Fibroblast of upper back skin (primary cell): Measurements from ENCODE around the gene GRK5.

ENCODE experiments used
- DNase-seq: peaks from one replicate; pipeline ENCODE4 v3.0.0-alpha.2; 2013

The GRK5 gene

GRCh38 chr10:119409906-119410305 lies 202.5 kb downstream of the GRK5 start:
- peak; percentile 16 for DNase-seq

DNA sequence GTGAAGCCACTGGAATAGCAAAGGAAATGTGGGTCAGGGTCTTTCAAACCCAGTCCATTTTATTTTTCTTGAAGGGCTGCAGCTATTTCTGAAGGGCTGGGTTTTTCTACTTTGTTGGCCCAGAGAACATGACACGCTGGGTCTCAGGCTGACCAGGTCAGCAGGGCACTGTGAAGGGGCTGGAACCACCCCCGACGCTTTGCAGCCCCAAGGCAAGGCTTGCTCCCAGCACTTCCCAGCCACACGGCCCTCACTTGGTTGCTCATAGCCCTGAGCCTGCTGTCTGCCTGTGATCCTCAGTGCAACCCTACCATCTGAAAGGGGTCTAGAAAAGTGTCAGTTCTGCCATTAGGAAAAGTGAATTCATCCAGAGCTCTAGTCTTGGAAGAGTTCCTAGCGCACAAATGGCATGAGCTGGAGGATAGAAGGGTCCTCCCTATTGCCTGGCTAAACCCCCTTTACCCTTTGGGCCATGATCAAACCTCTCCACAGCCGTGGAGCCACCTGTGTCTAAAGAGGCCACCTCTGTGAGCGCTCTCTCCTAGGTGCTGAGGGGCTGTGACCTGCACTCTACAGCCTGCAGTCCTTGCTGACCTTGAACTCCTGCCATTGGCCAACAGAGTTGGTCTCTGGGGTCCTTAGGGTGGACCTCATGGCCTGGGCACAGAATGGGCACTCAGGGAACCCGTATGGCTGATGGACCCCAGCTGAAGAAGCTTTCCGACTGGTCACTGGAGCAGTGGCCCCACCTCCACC lies 203.2 kb downstream of the GRK5 start:
- no peak for DNase-seq

DNA sequence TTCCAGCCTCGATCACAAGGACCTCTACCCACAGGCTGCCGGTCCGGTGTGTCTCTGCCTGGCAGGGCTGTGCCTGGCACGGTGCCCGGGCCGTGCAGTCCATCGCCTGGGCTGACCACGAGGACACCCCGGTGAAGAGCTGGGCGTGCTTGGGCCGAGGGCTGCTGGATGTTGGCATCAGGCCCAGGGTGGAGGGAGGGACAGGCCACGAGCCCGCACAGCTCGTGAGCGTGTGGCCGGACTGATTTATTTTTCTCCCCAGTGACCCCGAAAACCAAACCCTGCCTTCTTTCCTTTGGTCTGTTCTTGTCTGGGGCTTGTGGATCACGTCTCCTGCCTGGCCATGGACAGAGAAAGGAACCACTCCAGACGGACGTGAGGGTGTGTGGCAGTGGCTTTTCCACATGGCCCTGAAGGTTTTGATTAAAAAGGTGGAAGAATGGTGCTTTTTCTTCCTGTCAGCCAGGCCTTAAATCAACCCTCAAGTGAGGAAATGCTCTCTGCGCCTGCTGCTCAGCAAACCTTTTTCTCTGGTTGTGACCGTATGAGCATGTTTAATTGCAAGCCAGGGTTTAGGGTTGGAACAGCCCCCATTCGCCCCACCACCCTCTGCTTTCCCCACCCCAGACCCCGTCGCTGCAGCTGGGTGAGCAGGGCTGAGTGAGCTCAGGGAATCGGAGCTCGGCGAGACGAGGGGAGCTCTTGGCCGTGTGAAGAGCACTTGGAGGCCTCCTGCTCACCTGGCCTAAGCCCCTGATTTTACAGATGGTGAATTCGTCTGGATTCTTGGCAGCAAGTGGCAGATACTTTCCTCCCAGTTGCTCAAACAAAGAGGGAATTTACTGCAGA lies 205.1 kb downstream of the GRK5 start:
- peak; percentile 85 for DNase-seq

- peak; percentile 67 for DNase-seq
Observed at GRCh38 chr10:119413093-119413453, 205.7 kb downstream of the GRK5 start.

DNA sequence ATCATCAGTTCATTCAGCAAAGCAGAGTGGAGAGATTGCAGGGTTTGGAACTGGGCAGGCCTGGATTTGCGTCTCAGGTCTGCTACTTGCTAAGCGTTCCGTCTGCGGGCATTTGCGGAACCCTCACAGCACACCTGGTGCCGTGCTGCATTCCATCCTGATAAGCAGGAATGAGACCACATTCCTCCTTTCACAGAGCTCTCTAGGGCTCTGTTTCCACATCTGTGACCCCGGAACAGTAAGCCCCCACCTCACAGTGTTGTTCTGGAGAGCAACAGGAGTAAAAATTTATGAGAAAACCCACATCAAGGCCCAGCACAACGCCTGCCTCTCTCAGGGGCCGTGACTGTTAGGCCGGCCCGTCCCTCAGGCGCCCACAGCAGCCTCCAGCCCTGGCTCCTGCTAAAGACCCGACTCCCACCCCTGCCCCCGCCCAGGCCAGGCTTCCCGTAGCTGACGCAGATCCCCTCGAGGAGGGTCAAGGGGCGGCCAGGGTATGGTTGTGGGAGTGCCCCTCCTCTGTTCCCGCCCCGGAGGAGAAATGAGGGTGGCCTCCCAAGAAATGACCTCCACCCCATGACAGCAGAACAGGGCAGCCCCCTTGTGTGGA lies 206.2 kb downstream of the GRK5 start:
- peak; percentile 19 for DNase-seq

DNA sequence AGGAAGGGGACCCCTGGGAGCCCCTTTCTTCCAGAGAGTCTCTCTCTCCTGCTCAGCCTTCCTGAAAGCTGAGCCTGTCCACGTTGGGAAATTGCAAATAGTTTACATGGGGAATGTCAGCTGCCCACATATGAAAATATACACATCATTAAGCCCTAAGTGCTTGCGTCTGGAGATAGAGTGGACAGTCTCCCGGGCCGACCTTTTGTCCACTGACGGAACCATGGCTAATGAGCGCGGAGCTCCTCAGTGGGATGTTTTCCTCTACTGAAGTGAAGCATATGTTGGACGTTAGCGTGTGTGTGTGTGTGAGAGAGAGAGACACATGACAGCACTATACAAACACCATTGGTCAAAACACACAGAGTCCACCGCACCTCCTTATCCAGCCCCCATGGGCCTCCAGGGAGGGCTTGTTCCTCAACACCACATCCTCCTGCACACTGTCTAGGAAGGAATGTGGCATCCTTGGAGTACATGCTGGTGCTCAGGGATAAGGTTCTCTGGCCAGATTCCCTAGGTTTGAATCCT lies 206.8 kb downstream of the GRK5 start:
- peak; percentile 62 for DNase-seq

DNA sequence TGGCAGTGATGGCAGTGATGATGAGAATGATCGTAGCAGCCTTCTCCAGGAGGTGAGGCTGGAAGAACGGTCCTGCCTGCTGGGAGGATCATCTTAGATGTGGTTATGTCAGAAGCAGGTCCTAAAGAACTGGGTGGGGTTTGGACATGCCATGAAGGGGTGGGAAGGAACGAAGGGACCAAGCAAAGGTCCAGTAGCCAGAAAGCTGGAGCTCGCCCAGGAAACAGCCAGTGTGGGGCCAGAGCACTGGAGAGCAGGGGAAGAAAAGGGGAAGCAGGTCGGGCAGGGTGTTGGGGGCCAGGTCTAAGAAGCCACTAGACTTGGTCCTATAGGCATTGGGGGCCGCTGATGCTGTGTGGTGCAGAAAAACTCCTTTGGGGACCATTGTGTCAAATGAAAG lies 207.8 kb downstream of the GRK5 start:
- no peak for DNase-seq

GRCh38 chr10:119415536-119416503 lies 208.4 kb downstream of the GRK5 start:
- no peak for DNase-seq

GRCh38 chr10:119416855-119417254 lies 209.5 kb downstream of the GRK5 start:
- peak; percentile 56 for DNase-seq

DNA sequence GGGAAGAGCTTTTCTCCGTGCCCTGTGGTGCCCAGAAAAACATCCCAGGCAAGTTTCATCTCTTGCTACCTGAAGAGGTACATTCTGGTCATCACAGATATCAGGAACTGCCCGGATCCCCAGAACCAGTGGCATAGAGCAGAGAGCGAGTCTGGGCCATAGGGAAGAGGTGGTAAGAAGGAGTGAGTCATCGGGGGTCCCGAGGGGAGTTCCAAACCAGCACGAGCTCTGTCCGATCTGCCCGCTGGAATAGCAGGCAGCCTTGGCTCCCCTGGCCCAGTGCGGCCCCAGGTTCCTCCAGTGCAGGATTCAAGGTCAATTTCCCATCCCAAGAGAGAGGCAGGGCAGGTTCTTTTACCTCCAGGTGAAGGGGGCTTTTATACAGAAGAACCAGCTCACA lies 210.5 kb downstream of the GRK5 start:
- DNase-seq = no peak

DNA sequence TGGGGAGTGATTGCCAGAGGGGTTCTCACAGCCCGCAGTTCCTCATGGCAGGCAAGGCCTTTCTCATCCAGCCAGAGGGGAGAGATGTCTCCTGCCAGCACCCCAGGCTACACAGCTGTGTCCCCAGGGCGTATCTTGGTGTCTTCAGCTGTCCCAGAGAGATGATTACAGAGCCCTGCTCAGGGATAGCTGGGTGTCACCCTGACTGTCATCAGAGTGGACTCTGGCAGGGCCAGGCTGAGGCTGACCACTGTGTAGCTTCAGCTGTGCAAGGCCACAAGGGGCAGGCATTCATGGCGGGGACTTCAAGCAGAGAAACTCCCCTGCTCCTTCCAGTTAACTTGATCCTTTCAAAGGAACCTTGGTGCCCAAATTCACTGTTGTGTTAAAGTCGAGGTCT lies 211.0 kb downstream of the GRK5 start:
- no peak for DNase-seq

GRCh38 chr10:119419931-119420330 lies 212.6 kb downstream of the GRK5 start:
- DNase-seq = no peak

- DNase-seq = no peak
Observed at GRCh38 chr10:119420950-119421875, 213.8 kb downstream of the GRK5 start.

GRCh38 chr10:119421891-119422681 lies 214.7 kb downstream of the GRK5 start:
- peak; percentile 34 for DNase-seq

DNA sequence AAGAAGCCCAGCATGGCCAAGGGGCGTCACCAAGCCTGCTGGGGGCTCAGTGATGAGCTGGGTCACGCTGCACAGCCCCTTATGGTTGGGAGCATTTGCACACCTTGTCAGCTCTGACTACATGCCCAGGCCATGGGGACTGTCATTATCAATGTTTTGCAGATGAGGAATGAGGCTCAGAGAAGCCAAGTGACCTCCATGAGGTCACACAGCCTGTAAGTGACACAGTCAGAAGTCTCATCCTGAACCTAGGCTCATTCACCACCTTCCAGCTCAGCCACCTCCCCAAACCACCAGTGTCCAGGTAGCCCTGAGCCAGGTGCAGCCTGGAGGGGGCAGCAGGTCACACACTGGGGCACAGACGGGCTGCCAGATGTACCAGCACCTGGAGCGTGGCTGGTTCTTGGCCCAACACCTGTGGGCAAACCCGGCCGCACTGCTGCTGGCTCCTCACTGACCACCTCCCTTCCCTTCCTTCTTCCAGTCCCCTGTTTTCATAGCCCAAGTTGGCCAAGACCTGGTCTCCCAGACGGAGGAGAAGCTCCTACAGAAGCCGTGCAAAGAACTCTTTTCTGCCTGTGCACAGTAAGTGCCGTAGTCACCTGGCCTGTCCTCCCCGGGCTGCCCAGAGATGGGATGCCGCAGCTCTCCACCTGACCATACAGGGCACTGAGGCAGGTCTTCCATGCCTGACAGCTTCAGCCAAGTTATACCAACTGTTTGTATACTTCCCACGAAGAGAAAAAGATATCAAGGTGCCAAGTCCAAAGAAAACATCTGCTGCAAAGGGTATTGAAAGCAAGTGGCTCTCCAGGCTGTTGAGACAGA lies 215.5 kb downstream of the GRK5 start:
- DNase-seq = no peak

- DNase-seq = no peak
Observed at GRCh38 chr10:119423510-119424257, 216.3 kb downstream of the GRK5 start.

DNA sequence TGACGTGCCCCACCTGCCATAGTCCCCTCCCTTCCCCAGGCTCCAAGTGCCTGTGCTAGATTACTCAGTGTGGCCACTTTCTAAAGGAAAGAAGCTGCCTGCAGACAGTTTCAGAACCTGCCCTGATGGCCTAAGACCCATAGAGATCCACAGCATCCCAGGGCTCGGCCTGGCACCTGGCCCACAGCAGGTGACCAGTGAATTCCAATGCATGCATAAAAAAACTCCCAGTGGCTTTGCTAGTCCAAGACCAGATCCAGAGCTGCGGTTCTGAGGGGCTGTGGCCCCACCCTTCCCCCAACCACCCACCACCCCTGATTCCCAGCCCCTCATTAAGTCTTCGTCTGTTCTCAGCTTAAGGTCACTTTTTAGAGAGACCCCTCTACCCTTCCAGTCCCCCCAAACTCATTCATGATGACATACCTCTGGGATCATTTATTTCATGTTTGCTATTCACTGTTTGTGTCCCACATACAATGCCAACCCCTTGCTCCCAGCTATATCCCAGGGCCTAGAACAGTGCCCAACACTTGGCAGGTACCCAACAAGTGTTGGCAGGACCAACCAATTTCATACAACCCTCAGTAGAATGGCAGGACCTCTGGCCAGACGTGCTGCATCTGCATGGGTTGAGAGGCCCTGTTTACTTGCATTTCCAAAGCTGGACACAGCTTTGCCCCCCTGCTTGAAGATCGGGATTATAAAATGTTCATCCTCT lies 217.0 kb downstream of the GRK5 start:
- no peak for DNase-seq
